Nasal cavity respiratory epithelium epithelial cell of viscerocranial mucosa (primary cell): Measurements from ENCODE around the gene HMBS. TPM values are rescaled to one million over a fixed set of nuclear protein-coding genes. Genes with fewer than 3 reads are reported as not detected.

ENCODE experiments used
- total RNA-seq: library from RNA; depleted of rRNA; stranded (reverse); fragments of >200 nt; gene quantifications from 2 replicates; pipeline ENCODE4 v1.2.3, GENCODE V29; 2014

The HMBS gene
- total RNA-seq = 12.6 and 18.4 TPM in 2 replicates

GRCh38 chr11:119084663-119085436 lies at the start of gene HMBS:
Gene HMBS (plus strand): TSS chr11:119084881. CDS start chr11:119085034, 153 bp downstream.

GRCh38 chr11:119057000-119057769 lies 27.5 kb upstream of the HMBS start, which contains the start of gene HYOU1:
Gene HYOU1 (minus strand): TSS chr11:119057205. CDS start chr11:119056160, 1,045 bp downstream.

GRCh38 chr11:119067371-119068222 lies 17.1 kb upstream of the HMBS start, which contains the start of gene VPS11:
Gene VPS11 (plus strand): TSS chr11:119067818. CDS start chr11:119067824, 6 bp downstream.

DNA sequence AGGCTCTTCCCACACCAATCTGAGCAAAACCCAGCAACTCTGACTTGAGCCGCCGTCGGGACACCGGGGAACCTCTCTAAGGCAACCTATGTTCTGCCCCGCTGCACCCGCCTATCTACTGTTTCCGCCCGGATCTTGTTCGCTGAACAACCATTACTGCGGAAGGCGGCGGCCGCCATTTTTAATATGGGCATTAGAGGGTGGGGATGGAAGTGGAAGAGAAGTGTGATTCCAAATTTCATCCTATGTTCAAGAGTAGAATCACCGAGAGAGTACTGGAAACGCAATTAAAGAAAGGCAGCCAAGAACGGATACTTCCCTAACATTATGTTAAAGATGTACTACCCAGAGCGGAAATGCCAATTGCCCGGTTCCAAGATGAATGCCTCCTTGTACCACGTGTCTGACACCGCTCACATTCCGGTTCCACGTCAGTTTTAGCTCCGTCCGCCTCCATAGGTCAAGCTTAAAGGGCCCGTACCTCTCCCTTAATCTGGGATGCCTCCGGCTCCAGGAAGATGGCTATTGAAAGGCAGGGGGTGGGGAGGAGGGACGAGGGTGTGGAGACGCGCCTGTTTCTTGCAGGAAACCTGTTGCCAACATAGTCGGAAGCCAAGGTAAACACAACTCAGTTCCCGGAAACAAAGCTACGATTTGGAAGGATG lies 17.2 kb downstream of the HMBS start, which contains the start of gene DPAGT1:
Gene DPAGT1 (minus strand): TSS at position 95 of the 665 bp plus-strand sequence. CDS start 198 bp downstream, outside the sequence.

GRCh38 chr11:119106564-119107537 lies 22.2 kb downstream of the HMBS start, which contains the start of gene C2CD2L:
Gene C2CD2L (plus strand): TSS chr11:119107344. CDS start chr11:119107742, 398 bp downstream.

GRCh38 chr11:119121008-119121810 lies 36.5 kb downstream of the HMBS start, which contains the start of gene HINFP:
Gene HINFP (plus strand): TSS chr11:119121580. CDS start chr11:119126945, 5,365 bp downstream.

Other genes with a start within 250 kb of the HMBS start
- not detected in 2 replicates for gene CXCR5, start 201.0 kb upstream of the HMBS start, total RNA-seq
- 24.9 and 101 TPM in 2 replicates for gene BCL9L, start 159.0 kb upstream of the HMBS start, total RNA-seq
- gene UPK2, start 128.6 kb upstream of the HMBS start, total RNA-seq = 0.21 and 0.34 TPM in 2 replicates
- gene FOXR1, start 113.1 kb upstream of the HMBS start, total RNA-seq = not detected in 2 replicates
- gene CENATAC, start 86.7 kb upstream of the HMBS start, total RNA-seq = 11.7 and 14.4 TPM in 2 replicates
- 857 and 1,469 TPM in 2 replicates for gene RPS25, start 66.5 kb upstream of the HMBS start, total RNA-seq
- 84.6 and 107 TPM in 2 replicates for gene TRAPPC4, start 66.1 kb upstream of the HMBS start, total RNA-seq
- 9.9 and 12.8 TPM in 2 replicates for gene SLC37A4, start 54.0 kb upstream of the HMBS start, total RNA-seq
- gene HYOU1, start 27.7 kb upstream of the HMBS start, total RNA-seq = 227 and 417 TPM in 2 replicates
- 28.0 and 31.2 TPM in 2 replicates for gene VPS11, start 17.1 kb upstream of the HMBS start, total RNA-seq
- 21.2 and 27.1 TPM in 2 replicates for gene DPAGT1, start 17.0 kb downstream of the HMBS start, total RNA-seq
- gene C2CD2L, start 22.5 kb downstream of the HMBS start, total RNA-seq = 2.5 and 3.1 TPM in 2 replicates
- 13.0 and 21.9 TPM in 2 replicates for gene HINFP, start 36.7 kb downstream of the HMBS start, total RNA-seq
- gene ABCG4, start 64.2 kb downstream of the HMBS start, total RNA-seq = under 0.01 and 0.07 TPM in 2 replicates
- 25.6 and 28.9 TPM in 2 replicates for gene NLRX1, start 83.8 kb downstream of the HMBS start, total RNA-seq
- gene NHERF4, start 100.6 kb downstream of the HMBS start, total RNA-seq = 0.07 TPM in 1 of 2 replicates, not detected in the other
- 9.9 and 14.6 TPM in 2 replicates for gene CBL, start 121.5 kb downstream of the HMBS start, total RNA-seq
- 21.2 and 67.8 TPM in 2 replicates for gene MCAM, start 232.2 kb downstream of the HMBS start, total RNA-seq
- 3.4 and 11.7 TPM in 2 replicates for gene RNF26, start 249.6 kb downstream of the HMBS start, total RNA-seq